ENCODE results near the gene NEDD1. TPM values are rescaled to one million over a fixed set of nuclear protein-coding genes. Genes with fewer than 3 reads are reported as not detected.

The NEDD1 gene
- total and polyA plus RNA-seq, 7 donors, result 7.4 to 27.4 (median 13.5) TPM

- no peak for TF ChIP-seq CTCF (IDR thresholded peaks at IDR 0.05)
- no peaks in the 10 kb centered on the region for H3K9me3 ChIP-seq
- intact Hi-C loops (cut with DNase I), result loop anchor here (10.0 kb wide), 2 partner anchors 387 to 407 kb away; no protein-coding TSS in a partner anchor
- 38 to 50% (median 40%) methylated on average over 4 of the region's 4 CpGs for WGBS, 3 donors
- H3K4me1 ChIP-seq, result no peaks in the 10 kb centered on the region
- no peaks in the 10 kb centered on the region for H3K36me3 ChIP-seq (ENCODE audit: insufficient read depth in 1 of 2, low read depth in 1 of 2)
- no peak overlapping the region for H3K4me3 ChIP-seq
- ATAC-seq, result no peak
- H3K27me3 ChIP-seq (ENCODE audit: insufficient read depth in 3 of 3, low read length in 2 of 3), result peaks cover 0 to 17% (median 2%) of the 10 kb centered on the region in 3 donors
- DNase-seq, result no peak
- no peak overlapping the region for H3K27ac ChIP-seq
These were observed 74.9 kb downstream of the NEDD1 start for GRCh38 chr12:96981911-96982310.

- 74 to 84% (median 78%) methylated on average over 4 of the region's 4 CpGs for WGBS, 3 donors
- DNase-seq (no peak), ATAC-seq (no peak)
- Histone ChIP-seq H3K36me3 (ENCODE audit: insufficient read depth in 1 of 2, low read depth in 1 of 2) (no peaks in the 10 kb centered on the region), H3K4me1 (no peaks in the 10 kb centered on the region), H3K27ac (no peak overlapping the region), H3K9me3 (no peaks in the 10 kb centered on the region), H3K27me3 (ENCODE audit: insufficient read depth in 3 of 3, low read length in 2 of 3) (peaks cover 0 to 17% (median 2%) of the 10 kb centered on the region in 3 donors), H3K4me3 (no peak overlapping the region)
- intact Hi-C loops (cut with DNase I), result loop anchor here (10.0 kb wide), 2 partner anchors 388 to 408 kb away; no protein-coding TSS in a partner anchor
- no peak for TF ChIP-seq CTCF (IDR thresholded peaks at IDR 0.05)
These were observed 75.6 kb downstream of the NEDD1 start for GRCh38 chr12:96982671-96983070.

- Histone ChIP-seq H3K4me3 (peak overlapping the region; percentile 56), H3K27ac (no peak overlapping the region), H3K27me3 (ENCODE audit: insufficient read depth in 3 of 3, low read length in 2 of 3) (peaks cover 0 to 18% (median 2%) of the 10 kb centered on the region in 3 donors), H3K36me3 (ENCODE audit: insufficient read depth in 1 of 2, low read depth in 1 of 2) (no peaks in the 10 kb centered on the region), H3K4me1 (no peaks in the 10 kb centered on the region), H3K9me3 (no peaks in the 10 kb centered on the region)
- peak in 1 of 2 donors; percentile 47 for DNase-seq
- TF ChIP-seq CTCF (IDR thresholded peaks at IDR 0.05), result peak; percentile 67
- ATAC-seq, result peak in 3 of 4 donors; percentile 38 to 62 (median 56)
- WGBS, 3 donors, result 8 to 15% (median 10%) methylated on average over 37 to 56 of the region's 56 CpGs
- intact Hi-C loops (cut with DNase I), result loop anchor here (5.0 to 10.0 kb wide), 3 partner anchors 322 to 411 kb away; no protein-coding TSS in a partner anchor
These were observed 78.7 kb downstream of the NEDD1 start for GRCh38 chr12:96985515-96986362.

GRCh38 chr12:96986883-96987523, 79.9 kb downstream of the NEDD1 start:
- peak; percentile 30 for TF ChIP-seq CTCF (IDR thresholded peaks at IDR 0.05)
- H3K36me3 ChIP-seq (ENCODE audit: insufficient read depth in 1 of 2, low read depth in 1 of 2), result no peaks in the 10 kb centered on the region
- H3K9me3 ChIP-seq, result no peaks in the 10 kb centered on the region
- intact Hi-C loops (cut with DNase I), result loop anchor here (5.0 to 10.0 kb wide), 3 partner anchors 320 to 412 kb away; no protein-coding TSS in a partner anchor
- peaks cover 0 to 20% (median 2%) of the 10 kb centered on the region in 3 donors for H3K27me3 ChIP-seq (ENCODE audit: insufficient read depth in 3 of 3, low read length in 2 of 3)
- H3K27ac ChIP-seq, result no peak overlapping the region
- no peak overlapping the region for H3K4me3 ChIP-seq
- ATAC-seq (no peak), DNase-seq (no peak)
- WGBS, 3 donors, result 45 to 56% (median 50%) methylated on average over 2 of the region's 2 CpGs
- no peaks in the 10 kb centered on the region for H3K4me1 ChIP-seq
